Testis (tissue), 2 donors: Measurements from ENCODE around the gene ATP2A1.

Experiments used
- POLR2A ChIP-seq: fragments of 450-650 bp; IDR thresholded peaks from one replicate; pipeline ENCODE4 v1.6.1; 2017; ENCODE audit warnings: antibody characterized with exemption, mild to moderate bottlenecking, moderate library complexity
- TF ChIP-seq, protein P1 (sequence below), 3 experiments: fragments of 450-650 bp in 2 of 3; fragments of 200-600 bp in 1 of 3; sonication (generic) in 1 of 3; IDR thresholded peaks; one replicate each; pipeline ENCODE4 v1.5.1; 2016 to 2019; ENCODE audit warnings: antibody characterized with exemption in 3 of 3, mild to moderate bottlenecking in 2 of 3, moderate library complexity in 1 of 3

DNA sequence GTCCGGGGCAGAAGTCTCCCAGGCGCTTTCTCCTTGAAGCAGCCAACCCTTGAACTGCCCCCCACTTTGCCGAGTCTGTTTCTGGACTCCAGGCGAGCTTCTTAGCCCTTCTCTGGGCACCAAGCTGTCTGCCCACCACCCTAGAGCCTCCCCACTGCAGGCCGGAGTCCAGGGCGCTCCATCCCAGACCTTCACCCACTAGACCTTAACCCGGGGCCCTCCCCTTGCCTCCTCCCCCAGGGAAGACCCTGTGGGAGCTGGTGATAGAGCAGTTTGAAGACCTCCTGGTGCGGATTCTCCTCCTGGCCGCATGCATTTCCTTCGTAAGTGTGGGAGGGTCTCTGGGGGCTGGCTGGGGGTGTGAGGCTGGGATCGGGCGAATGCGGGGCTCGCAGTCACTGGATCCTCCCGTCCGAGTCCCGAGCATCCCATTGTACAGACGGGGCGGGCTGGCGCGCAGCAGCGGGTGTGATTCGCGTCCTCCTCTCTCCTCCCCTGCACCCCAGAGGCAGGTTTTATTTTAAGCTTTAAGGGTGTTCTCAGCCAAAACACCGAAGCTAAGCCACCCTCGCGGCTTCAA, 1.1 kb downstream of the ATP2A1 start:
- TF ChIP-seq, protein P1, sequence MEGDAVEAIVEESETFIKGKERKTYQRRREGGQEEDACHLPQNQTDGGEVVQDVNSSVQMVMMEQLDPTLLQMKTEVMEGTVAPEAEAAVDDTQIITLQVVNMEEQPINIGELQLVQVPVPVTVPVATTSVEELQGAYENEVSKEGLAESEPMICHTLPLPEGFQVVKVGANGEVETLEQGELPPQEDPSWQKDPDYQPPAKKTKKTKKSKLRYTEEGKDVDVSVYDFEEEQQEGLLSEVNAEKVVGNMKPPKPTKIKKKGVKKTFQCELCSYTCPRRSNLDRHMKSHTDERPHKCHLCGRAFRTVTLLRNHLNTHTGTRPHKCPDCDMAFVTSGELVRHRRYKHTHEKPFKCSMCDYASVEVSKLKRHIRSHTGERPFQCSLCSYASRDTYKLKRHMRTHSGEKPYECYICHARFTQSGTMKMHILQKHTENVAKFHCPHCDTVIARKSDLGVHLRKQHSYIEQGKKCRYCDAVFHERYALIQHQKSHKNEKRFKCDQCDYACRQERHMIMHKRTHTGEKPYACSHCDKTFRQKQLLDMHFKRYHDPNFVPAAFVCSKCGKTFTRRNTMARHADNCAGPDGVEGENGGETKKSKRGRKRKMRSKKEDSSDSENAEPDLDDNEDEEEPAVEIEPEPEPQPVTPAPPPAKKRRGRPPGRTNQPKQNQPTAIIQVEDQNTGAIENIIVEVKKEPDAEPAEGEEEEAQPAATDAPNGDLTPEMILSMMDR (IDR thresholded peaks at IDR 0.05): no peak
- no peak for TF ChIP-seq POLR2A
